T-helper 17 cell (primary cell): ENCODE measurements around the gene MYH9. TPM values are rescaled to one million over a fixed set of nuclear protein-coding genes. Genes with fewer than 3 reads are reported as not detected.
A peak's percentile ranks its signal among the peaks of the same experiment; 100 is the strongest.
"Not testable (repeated sequence)": the region's sequence is repeated elsewhere in the genome, so short reads cannot be mapped to it uniquely, and the experiment has no call there.

ENCODE experiments used
- ATAC-seq: fragments of 150-1000 bp; cut with Tn5 transposase; 2 replicates; pipeline ENCODE4 v1.10.0; 2021; ENCODE audit warnings: mild to moderate bottlenecking, moderate library complexity
- DNase-seq, 3 donors: peaks; one replicate each; pipeline versions ENCODE4 v3.0.0 to v3.0.0-alpha.2; 2020 to 2021
- H3K9me3 ChIP-seq: one replicate; pipeline ENCODE4 v1.7.0; 2013; ENCODE audit warnings: low read length, mild to moderate bottlenecking; ENCODE audit not compliant: control insufficient read depth, poor library complexity, severe bottlenecking
- H3K27ac Mint-ChIP-seq: one replicate; pipeline ENCODE4 v1.8.0; 2022; ENCODE audit warnings: mild to moderate bottlenecking, moderate library complexity, mixed read lengths
- H3K27me3 Mint-ChIP-seq: one replicate; pipeline ENCODE4 v1.8.0; 2022; ENCODE audit warnings: mixed read lengths
- H3K36me3 Mint-ChIP-seq: one replicate; pipeline ENCODE4 v1.8.0; 2022; ENCODE audit warnings: low read depth, mixed read lengths
- H3K4me1 Mint-ChIP-seq: one replicate; pipeline ENCODE4 v1.8.0; 2022; ENCODE audit warnings: mild to moderate bottlenecking, mixed read lengths
- H3K4me3 Mint-ChIP-seq: one replicate; pipeline ENCODE4 v1.8.0; 2022; ENCODE audit warnings: mild to moderate bottlenecking, moderate library complexity, mixed read lengths
- total RNA-seq, 4 donors: library from RNA in 2 of 4; stranded (reverse) in 2 of 4; gene quantifications; one replicate each; pipeline ENCODE4 v1.2.3 and lab custom pipeline; 2022 to 2026

The MYH9 gene
- total RNA-seq, 2 donors from 2014 or later, result 1,038 to 1,220 TPM

DNA sequence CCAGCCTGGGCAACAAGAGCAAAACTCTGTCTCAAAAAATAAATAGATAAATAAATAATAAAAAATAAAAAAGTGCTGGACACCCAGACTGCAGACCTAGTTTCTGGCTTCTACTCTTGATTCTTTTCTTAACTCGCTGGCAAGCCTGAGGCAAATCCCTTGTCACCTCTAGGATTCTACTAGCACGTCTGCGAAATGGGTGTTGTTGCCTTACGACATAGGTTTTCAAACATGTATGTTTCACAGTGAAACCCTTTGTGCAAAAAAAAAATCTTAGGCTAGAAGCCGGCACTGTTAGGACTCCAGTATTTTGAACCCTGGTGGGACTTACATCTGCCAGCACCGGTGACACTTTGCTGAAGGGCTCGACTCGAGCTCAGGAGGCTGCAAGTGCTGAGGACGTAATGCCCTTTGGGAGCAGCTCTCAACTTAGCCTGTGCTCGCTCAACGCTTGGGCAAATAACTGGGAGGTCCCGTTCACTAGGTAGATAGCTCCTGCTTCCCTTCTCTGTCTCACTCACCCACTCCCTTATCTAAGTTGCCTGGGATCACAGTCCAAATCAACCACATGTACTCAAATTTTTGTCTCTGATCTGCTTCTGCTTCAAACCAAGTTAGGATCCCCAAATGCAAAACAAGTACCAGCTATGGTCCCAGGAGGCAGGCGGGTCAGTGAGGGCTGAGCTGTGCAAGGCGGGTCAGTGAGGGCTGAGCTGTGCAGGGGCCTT lies 34.7 kb upstream of the MYH9 start:
- Mint-ChIP-seq H3K4me1 (peaks cover 23% of the 10 kb centered on the region), H3K4me3 (no peak overlapping the region), H3K36me3 (no peaks in the 10 kb centered on the region), H3K27ac (no peak overlapping the region), H3K27me3 (no peaks in the 10 kb centered on the region)
- no peaks in the 10 kb centered on the region for H3K9me3 ChIP-seq
- ATAC-seq (no peak), DNase-seq (no peak)

DNA sequence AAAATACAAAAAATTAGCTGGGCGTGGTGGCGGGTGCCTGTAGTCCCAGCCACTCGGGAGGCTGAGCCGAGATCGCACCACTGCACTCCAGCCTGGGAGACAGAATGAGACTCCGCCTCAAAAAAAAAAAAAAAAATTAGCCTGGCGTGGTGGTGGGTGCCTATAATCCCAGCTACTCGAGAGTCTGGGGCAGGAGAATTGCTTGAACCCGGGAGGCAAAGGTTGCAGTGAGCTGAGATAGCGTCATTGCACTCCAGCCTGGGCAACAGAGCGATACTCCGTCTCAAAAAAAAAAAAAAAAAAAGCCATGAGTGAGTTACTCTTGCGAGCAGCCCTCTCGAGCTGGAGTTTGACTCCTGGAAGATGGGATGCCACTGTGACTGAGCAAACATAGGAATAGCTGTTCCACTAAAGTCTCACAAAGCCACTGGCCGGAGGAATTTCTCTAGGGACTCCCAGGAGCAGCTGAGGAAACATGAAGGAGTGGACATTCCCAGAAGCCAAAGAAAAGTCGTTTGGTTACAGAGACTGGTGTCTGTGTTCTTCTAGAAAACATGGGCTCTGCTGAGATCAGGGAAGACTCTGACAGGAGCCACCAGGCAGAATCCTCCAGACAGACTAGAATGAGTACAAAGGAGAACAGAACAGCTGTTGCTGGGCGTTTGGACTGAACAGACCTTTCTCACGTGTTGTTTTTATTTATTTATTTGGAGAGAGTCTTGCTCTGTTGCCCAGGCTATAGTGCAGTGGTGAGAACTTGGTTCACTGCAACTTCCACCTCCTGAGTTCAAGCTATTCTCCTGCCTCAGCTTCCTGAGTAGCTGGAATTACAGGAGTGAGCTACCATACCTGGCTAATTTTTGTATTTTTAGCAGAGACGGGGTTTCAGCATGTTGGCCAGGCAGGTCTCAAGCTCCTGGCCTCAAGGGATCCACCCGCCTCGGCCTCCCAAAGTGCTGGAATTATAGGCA lies 32.4 kb upstream of the MYH9 start:
- Mint-ChIP-seq H3K27ac (peak overlapping the region; percentile 79), H3K27me3 (no peaks in the 10 kb centered on the region), H3K4me3 (peak overlapping the region; percentile 66), H3K36me3 (no peaks in the 10 kb centered on the region), H3K4me1 (peaks cover 16% of the 10 kb centered on the region)
- ATAC-seq, result no peak
- DNase-seq, result no peak
- no peaks in the 10 kb centered on the region for H3K9me3 ChIP-seq

DNA sequence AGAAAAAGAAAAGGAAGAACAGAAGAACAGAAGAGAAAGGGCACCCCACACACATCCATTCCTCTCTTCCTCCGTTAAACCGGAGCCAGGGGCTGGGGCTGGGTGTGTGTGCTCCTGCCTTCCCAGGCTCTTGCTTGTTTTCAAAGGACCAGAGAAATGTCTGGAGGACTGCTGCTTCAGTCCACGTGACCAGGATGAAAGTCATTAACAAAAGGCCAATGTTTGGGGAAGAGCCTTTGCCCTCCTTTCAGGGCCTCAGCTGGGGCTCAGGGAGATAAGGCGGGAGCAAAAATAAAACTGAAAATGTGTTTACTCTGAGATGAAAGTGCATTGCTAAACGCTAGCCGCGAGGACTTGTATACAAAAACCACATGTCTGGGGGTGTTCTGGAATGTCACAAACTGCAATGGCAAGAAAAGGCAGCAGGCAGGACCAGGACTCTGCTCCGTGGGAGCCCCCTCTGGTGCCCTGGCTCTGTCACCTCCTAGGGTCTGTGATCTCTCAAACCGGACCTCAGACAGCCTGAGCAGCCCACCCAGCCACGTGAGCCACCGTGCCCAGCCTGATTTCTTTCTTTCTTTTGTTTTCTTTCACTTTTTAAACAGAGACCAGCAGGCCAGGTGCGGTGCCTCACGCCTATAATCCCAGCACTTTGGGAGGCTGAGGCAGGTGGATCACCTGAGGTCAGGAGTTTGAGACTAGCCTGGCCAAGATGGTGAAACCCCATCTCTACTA lies 31.6 kb upstream of the MYH9 start:
- Mint-ChIP-seq H3K36me3 (no peaks in the 10 kb centered on the region), H3K27ac (peak overlapping the region; percentile 79), H3K4me3 (peak overlapping the region; percentile 66), H3K4me1 (peaks cover 9% of the 10 kb centered on the region), H3K27me3 (no peaks in the 10 kb centered on the region)
- H3K9me3 ChIP-seq, result no peaks in the 10 kb centered on the region
- DNase-seq, result no peak
- peak; percentile 27 for ATAC-seq

DNA sequence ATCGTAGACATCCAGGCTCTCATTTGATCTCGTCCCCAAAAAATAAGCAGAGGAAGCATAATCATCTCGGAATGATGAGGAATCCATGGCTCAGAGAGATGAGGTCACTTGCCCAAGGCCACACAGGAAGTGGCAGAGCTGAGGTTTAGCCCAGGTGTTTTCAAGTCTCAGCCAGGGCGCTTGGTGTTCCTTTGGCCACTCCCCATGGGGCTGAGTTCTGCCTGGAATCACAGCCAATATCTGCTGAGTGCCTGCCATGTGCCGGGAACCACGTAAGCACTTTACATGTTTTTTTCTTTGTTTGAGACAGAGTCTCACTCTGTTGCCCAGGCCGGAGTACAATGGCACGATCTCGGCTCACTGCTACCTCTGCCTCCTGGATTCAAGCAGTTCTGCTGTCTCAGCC lies 29.5 kb upstream of the MYH9 start:
- no peaks in the 10 kb centered on the region for H3K36me3 Mint-ChIP-seq
- H3K4me3 Mint-ChIP-seq, result no peak overlapping the region
- ATAC-seq (no peak), DNase-seq (no peak)
- H3K9me3 ChIP-seq, result no peaks in the 10 kb centered on the region
- no peaks in the 10 kb centered on the region for H3K27me3 Mint-ChIP-seq
- H3K4me1 Mint-ChIP-seq, result peaks cover 11% of the 10 kb centered on the region
- H3K27ac Mint-ChIP-seq, result peak overlapping the region; percentile 39

DNA sequence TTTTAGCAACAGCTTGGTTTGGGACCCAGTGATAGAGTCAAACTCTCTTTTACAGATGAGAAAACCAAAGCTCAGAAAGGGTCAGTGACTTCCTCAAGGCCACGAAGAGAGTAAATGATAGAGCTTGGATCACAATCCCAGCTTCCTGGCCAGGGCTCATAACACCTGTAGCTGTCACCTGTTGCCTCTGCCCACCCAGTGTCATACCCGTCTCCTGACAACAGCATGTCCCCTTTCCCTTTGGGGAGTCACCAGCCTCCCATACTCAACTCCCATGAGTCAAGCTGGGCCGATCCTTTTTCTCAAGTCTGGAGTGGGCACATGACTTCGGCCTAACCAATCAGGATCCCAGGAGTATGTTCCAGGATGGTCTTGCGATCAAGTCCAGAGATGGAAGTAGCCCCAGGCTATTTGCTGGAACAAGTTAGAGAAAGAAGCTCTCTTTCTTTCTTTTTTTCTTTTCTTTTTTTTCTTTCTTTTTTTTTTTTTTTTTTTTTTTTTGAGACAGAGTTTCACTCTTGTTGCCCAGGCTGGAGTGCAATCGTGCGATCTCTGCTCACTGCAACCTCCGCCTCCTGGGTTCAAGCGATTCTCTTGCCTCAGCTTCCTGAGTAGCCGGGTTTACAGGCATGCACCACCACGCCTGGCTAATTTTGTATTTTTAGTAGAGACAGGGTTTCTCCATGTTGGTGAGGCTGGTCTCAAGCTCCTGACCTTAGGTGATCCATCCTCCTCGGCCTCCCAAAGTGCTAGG lies 27.8 kb upstream of the MYH9 start:
- Mint-ChIP-seq H3K4me1 (peaks cover 14% of the 10 kb centered on the region), H3K27me3 (no peaks in the 10 kb centered on the region), H3K36me3 (no peaks in the 10 kb centered on the region), H3K4me3 (no peak overlapping the region), H3K27ac (no peak overlapping the region)
- DNase-seq, result no peak
- no peaks in the 10 kb centered on the region for H3K9me3 ChIP-seq
- no peak for ATAC-seq

DNA sequence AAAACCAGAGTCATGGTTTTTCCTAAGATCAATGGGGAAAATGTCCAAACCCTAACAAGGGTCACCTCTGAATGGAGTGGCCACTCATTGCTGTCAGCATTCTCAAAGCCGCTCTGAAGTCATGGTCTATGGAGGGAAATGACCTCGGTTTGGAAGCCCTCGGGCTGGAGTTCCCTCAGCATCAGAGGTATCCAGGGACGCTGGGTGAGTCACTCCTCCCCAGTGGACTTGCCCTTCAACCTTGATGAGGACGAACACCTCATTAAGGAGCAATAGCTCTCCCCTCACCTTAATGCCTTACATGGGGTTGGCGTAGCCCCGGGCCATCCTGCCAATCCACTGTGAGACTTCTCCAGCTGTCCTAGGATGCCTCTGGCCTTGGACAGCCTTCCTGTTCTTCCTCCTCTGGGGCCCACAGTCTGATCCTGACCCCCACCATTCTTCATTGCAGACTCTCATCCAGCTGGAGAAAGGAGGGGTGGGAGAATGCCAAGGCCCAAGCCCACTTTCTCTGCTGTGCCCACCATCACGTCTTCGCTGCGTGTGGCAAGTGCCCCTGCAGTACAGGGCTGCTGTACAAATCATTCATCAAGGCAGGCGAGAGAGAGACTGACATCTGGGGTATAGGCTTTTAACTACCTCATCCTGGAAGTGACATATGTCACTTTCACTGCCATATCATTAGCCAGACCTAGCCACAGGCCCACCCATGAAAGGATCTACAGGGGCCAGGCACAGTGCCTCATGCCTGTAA lies 25.4 kb upstream of the MYH9 start:
- H3K9me3 ChIP-seq, result no peaks in the 10 kb centered on the region
- ATAC-seq (no peak), DNase-seq (no peak)
- Mint-ChIP-seq H3K36me3 (no peaks in the 10 kb centered on the region), H3K27me3 (no peaks in the 10 kb centered on the region), H3K27ac (no peak overlapping the region), H3K4me1 (peaks cover 28% of the 10 kb centered on the region), H3K4me3 (no peak overlapping the region)

DNA sequence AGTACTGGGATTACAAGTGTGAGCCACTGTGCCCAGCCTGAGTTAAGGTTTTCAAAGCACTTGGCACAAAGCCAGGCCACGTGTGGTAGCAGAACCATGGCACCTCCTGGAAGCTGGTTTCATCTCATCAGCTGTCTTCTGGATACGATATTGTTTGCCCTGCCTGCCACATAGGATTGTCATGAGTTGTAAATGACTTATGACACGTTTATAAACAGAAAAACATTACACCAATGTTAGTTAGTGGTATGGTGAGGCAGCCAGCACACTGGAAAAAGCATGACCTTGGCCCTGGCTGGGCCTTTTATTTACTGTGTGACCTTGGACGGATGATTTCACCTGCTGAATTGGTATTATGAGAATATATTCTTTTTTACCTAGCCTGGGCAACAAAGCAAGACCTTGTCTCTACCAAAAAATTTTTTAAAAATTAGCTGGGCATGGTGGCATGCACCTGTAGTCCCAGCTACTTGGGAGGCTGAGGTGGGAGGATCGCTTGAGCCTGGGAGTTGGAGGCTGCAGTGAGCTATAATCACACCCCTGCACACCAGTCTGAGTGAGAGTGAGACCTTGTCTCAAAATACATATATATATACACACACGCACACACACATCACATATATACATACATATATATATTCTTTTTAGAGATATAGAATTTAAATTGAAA lies 24.0 kb upstream of the MYH9 start:
- no peaks in the 10 kb centered on the region for H3K27me3 Mint-ChIP-seq
- H3K27ac Mint-ChIP-seq, result no peak overlapping the region
- peaks cover 34% of the 10 kb centered on the region for H3K4me1 Mint-ChIP-seq
- H3K4me3 Mint-ChIP-seq, result no peak overlapping the region
- no peaks in the 10 kb centered on the region for H3K36me3 Mint-ChIP-seq
- ATAC-seq, result no peak
- no peak for DNase-seq
- no peaks in the 10 kb centered on the region for H3K9me3 ChIP-seq

DNA sequence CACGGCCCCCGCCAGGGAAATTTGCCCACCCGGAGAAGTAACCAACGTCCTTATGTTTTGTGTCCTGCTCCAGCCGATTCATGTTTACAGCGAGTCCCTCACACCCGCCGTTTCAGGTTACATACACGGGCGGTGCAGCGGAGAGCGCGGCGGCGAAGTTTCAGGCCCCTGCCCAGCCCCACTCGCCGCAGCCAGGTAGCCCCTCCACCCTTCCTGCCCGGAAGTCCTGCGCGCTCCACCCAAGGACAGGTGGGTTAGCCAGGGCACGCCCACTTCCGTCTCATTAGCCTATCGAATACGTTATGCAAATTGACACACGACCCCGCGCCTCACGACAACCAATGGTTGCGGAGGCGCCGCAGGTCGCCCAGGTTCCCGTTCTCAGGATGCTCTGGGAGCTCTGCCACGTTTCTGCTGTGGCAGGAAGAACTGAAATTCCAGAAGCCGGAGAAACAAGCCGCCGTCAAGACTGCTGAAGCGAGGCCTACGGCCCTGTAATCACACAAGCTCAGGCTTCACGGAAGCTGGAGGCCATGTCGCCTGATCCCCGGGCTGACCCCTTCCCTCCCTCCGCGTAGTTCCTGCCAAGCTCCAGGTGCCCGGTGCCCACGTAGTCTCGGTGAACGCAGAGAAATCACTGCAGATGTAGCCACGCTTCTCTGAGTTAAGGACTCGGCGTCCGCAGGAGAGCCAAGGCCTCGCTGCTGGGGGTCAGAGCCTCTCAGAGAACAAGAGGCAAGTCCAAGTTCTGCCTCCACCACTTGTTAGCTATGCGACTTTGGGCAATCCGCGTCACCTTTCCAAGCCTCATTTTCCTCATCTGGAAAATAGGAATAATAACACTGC lies 22.4 kb upstream of the MYH9 start:
- Mint-ChIP-seq H3K4me3 (peak overlapping the region; percentile 74), H3K4me1 (peaks cover 46% of the 10 kb centered on the region), H3K27ac (peak overlapping the region; percentile 90), H3K27me3 (no peaks in the 10 kb centered on the region), H3K36me3 (no peaks in the 10 kb centered on the region)
- H3K9me3 ChIP-seq, result no peaks in the 10 kb centered on the region
- peak; percentile 82 for ATAC-seq
- DNase-seq, result peak; percentile 58 to 66 (median 59)

DNA sequence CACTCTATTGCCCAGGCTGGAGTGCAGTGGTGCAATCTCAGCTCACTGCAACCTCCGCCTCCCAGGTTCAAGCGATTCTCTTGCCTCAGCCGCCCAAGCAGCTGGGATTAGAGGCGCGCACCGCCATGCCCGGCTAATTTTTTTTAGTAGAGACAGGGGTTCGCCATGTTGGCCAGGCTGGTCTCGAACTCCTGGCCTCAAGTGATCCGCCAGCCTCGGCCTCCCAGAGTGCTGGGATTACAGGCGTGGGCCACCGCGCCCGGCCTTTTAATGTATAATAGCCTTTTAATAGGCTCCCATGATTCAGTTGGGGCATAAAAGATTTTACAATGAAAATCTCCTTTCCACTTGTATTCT lies 21.8 kb upstream of the MYH9 start:
- DNase-seq, ATAC-seq, H3K9me3 ChIP-seq, H3K36me3 Mint-ChIP-seq, H3K27me3 Mint-ChIP-seq: not testable (repeated sequence)
- Mint-ChIP-seq H3K4me1 (peaks cover 52% of the 10 kb centered on the region), H3K4me3 (peak overlapping the region; percentile 74), H3K27ac (peak overlapping the region; percentile 90)

DNA sequence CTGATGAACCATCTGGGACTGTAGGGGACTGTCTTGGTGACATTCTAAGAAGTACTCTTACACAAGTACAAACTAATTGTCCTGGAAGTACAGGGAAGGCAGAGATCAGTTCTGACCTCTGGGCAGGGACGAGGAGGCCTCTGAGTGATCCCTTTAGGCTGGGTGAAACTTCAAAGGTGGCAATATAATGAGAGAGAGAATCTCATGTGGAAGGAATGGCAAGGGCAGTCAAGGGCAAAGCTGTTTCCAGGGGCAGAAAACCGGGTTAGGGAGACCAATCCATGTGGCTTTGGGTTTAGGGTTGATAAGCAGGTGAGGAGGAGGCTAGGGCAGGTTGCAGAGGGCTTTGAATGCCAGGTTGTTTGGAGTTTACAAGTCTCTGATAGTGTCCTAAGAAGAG lies 21.3 kb upstream of the MYH9 start:
- H3K9me3 ChIP-seq, result no peaks in the 10 kb centered on the region
- no peaks in the 10 kb centered on the region for H3K36me3 Mint-ChIP-seq
- ATAC-seq (no peak), DNase-seq (no peak)
- H3K27me3 Mint-ChIP-seq, result no peaks in the 10 kb centered on the region
- peak overlapping the region; percentile 90 for H3K27ac Mint-ChIP-seq
- peak overlapping the region; percentile 74 for H3K4me3 Mint-ChIP-seq
- peaks cover 52% of the 10 kb centered on the region for H3K4me1 Mint-ChIP-seq

DNA sequence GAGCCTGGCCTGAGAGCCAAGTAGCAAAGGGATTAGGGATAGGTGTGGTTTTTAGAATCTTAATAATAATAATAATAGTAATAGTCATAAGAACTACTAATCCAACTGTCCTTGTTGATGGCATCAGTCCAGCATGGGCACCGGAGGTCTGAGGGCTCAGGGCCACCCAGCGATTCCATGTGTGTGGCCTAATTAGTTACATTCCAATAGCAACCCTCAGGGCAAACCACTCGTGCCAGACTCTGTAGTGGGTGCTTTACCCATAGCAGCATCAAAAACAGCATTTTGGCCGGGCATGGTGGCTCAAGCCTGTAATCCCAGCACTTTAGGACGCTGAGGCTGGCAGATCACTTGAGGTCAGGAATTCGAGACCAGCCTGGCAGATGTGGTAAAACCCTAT lies 19.0 kb upstream of the MYH9 start:
- peaks cover 47% of the 10 kb centered on the region for H3K4me1 Mint-ChIP-seq
- H3K27me3 Mint-ChIP-seq, result no peaks in the 10 kb centered on the region
- H3K27ac Mint-ChIP-seq, result peak overlapping the region; percentile 90
- H3K9me3 ChIP-seq, result no peaks in the 10 kb centered on the region
- peak overlapping the region; percentile 47 for H3K4me3 Mint-ChIP-seq
- H3K36me3 Mint-ChIP-seq, result no peaks in the 10 kb centered on the region
- ATAC-seq, result no peak
- no peak for DNase-seq
